ENCODE measurements around the gene LAMTOR3. TPM values are rescaled to one million over a fixed set of nuclear protein-coding genes. Genes with fewer than 3 reads are reported as not detected.

Gene LAMTOR3
- total RNA-seq, 1 experiment from 2014 or later = 21.2 TPM

- no peak for ATAC-seq
- H3K4me1 Mint-ChIP-seq = no peaks in the 10 kb centered on the region
- H3K27ac Mint-ChIP-seq = no peak overlapping the region
- H3K36me3 Mint-ChIP-seq = no peaks in the 10 kb centered on the region
- no peaks in the 10 kb centered on the region for H3K27me3 Mint-ChIP-seq (ENCODE audit: low read depth)
- DNase-seq (ENCODE audit: low spot score) = no peak
- TF ChIP-seq TCF7 (CRISPR knock-in tag; IDR thresholded peaks at IDR 0.05; ENCODE audit: low read depth) = no peak
- no peak for TF ChIP-seq ZBTB43 (CRISPR knock-in tag; IDR thresholded peaks at IDR 0.05)
- TF ChIP-seq MXD4 (CRISPR knock-in tag; IDR thresholded peaks at IDR 0.05; ENCODE audit: borderline replicate concordance) = no peak
- TF ChIP-seq ZNF671 (CRISPR knock-in tag; IDR thresholded peaks at IDR 0.05) = no peak
- TF ChIP-seq ZNF317 (CRISPR knock-in tag; IDR thresholded peaks at IDR 0.05; ENCODE audit: borderline replicate concordance, low read depth) = no peak
- no peak for TF ChIP-seq E2F4 (CRISPR knock-in tag; IDR thresholded peaks at IDR 0.05; ENCODE audit: borderline replicate concordance, low read depth)
- no peak for TF ChIP-seq E2F5 (CRISPR knock-in tag; IDR thresholded peaks at IDR 0.05)
- TF ChIP-seq CDX4 (CRISPR knock-in tag; IDR thresholded peaks at IDR 0.05; ENCODE audit: borderline replicate concordance) = no peak
- TF ChIP-seq PREB (CRISPR knock-in tag; IDR thresholded peaks at IDR 0.05; ENCODE audit: borderline replicate concordance) = no peak
- TF ChIP-seq ZNF219 (CRISPR knock-in tag; IDR thresholded peaks at IDR 0.05; ENCODE audit: borderline replicate concordance) = no peak
- no peak for TF ChIP-seq IRF1 (CRISPR knock-in tag; IDR thresholded peaks at IDR 0.05)
- H3K4me3 Mint-ChIP-seq = no peak overlapping the region
- H3K9me3 Mint-ChIP-seq = no peaks in the 10 kb centered on the region
- ChIA-PET POLR2A (no interaction called here), CTCF (no interaction called here)
These were observed 49.0 kb downstream of the LAMTOR3 start for GRCh38 chr4:99845179-99845578.

- H3K9me3 Mint-ChIP-seq = no peaks in the 10 kb centered on the region
- H3K36me3 Mint-ChIP-seq = no peaks in the 10 kb centered on the region
- POLR2A ChIA-PET = no interaction called here
- H3K27me3 Mint-ChIP-seq (ENCODE audit: low read depth) = no peaks in the 10 kb centered on the region
- CTCF ChIA-PET = no interaction called here
- no peak for DNase-seq (ENCODE audit: low spot score)
- TF ChIP-seq E2F5 (CRISPR knock-in tag; IDR thresholded peaks at IDR 0.05) (no peak), ZNF396 (CRISPR knock-in tag; IDR thresholded peaks at IDR 0.05; ENCODE audit: borderline replicate concordance) (no peak), NR2C2 (CRISPR knock-in tag; IDR thresholded peaks at IDR 0.05) (no peak), HMGXB4 (CRISPR knock-in tag; IDR thresholded peaks at IDR 0.05) (no peak), ZNF219 (CRISPR knock-in tag; IDR thresholded peaks at IDR 0.05; ENCODE audit: borderline replicate concordance) (no peak), ETV6 (CRISPR knock-in tag; IDR thresholded peaks at IDR 0.05) (no peak), ZNF121 (CRISPR knock-in tag; IDR thresholded peaks at IDR 0.05) (no peak), ESRRA (CRISPR knock-in tag; IDR thresholded peaks at IDR 0.05; ENCODE audit: borderline replicate concordance) (no peak), TP53 (CRISPR knock-in tag; IDR thresholded peaks at IDR 0.05) (no peak), NFYB (CRISPR knock-in tag; conservative IDR thresholded peaks at IDR 0.05; ENCODE audit: low read depth) (no peak), GABPB1 (CRISPR knock-in tag; IDR thresholded peaks at IDR 0.05) (no peak), ZNF671 (CRISPR knock-in tag; IDR thresholded peaks at IDR 0.05) (no peak)
- no peaks in the 10 kb centered on the region for H3K4me1 Mint-ChIP-seq
- H3K27ac Mint-ChIP-seq = no peak overlapping the region
- ATAC-seq = peak; percentile 43; the same call in 1 of the 2 replicates
- no peak overlapping the region for H3K4me3 Mint-ChIP-seq
These were observed 50.2 kb downstream of the LAMTOR3 start for GRCh38 chr4:99844048-99844447.
